Osteoblast (primary cell): ENCODE data around the gene TRPV4. TPM values are rescaled to one million over a fixed set of nuclear protein-coding genes. Genes with fewer than 3 reads are reported as not detected.
A peak's percentile ranks its signal among the peaks of the same experiment; 100 is the strongest.

Experiments used
- DNase-seq: peaks from one replicate; pipeline ENCODE4 v3.0.0; 2011; ENCODE audit warnings: low spot score, mixed read lengths; ENCODE audit not compliant: insufficient read length; ENCODE audit errors: missing footprints
- H2AFZ ChIP-seq: 2 replicates; pipeline ENCODE4 v1.6.0; 2011; ENCODE audit warnings: mild to moderate bottlenecking, low read length
- H3K27ac ChIP-seq: 2 replicates; pipeline ENCODE4 v1.5.1; 2011; ENCODE audit warnings: mild to moderate bottlenecking, low read depth, low read length, moderate library complexity
- H3K27me3 ChIP-seq: 2 replicates; pipeline ENCODE4 v1.6.0; 2012; ENCODE audit warnings: mild to moderate bottlenecking, control low read depth, inconsistent platforms, low read length, moderate library complexity; ENCODE audit not compliant: insufficient read depth
- H3K36me3 ChIP-seq: 2 replicates; pipeline ENCODE4 v1.5.1; 2011; ENCODE audit warnings: mild to moderate bottlenecking, low read length, control low read depth, moderate library complexity; ENCODE audit not compliant: insufficient read depth
- H3K4me1 ChIP-seq: 2 replicates; pipeline ENCODE4 v1.5.1; 2011; ENCODE audit warnings: mild to moderate bottlenecking, low read length, control low read depth, moderate library complexity; ENCODE audit not compliant: insufficient read depth
- H3K4me2 ChIP-seq: 2 replicates; pipeline ENCODE4 v1.6.0; 2011; ENCODE audit warnings: mild to moderate bottlenecking, low read length; ENCODE audit not compliant: insufficient read depth
- H3K4me3 ChIP-seq: fragments of 200-600 bp; sonication (generic); 3 replicates; pipeline ENCODE4 v1.5.1; 2012; ENCODE audit warnings: mild to moderate bottlenecking, low read length, inconsistent platforms; ENCODE audit not compliant: insufficient read depth
- H3K79me2 ChIP-seq: 2 replicates; pipeline ENCODE4 v1.6.0; 2012; ENCODE audit warnings: mild to moderate bottlenecking, low read length, control low read depth, inconsistent platforms; ENCODE audit not compliant: insufficient read depth
- H3K9me3 ChIP-seq: 2 replicates; pipeline ENCODE4 v1.5.1; 2011; ENCODE audit warnings: low read depth, low read length, control low read depth
- H4K20me1 ChIP-seq: 2 replicates; pipeline ENCODE4 v1.6.0; 2012; ENCODE audit warnings: mild to moderate bottlenecking, low read length, control low read depth; ENCODE audit not compliant: insufficient read depth
- total RNA-seq: library from RNA; depleted of rRNA; stranded (reverse); fragments of >200 nt; gene quantifications from 2 replicates; pipeline ENCODE4 v1.2.3, GENCODE V29; 2012
- TF ChIP-seq, protein P1 (sequence below): IDR thresholded peaks from 2 replicates; pipeline ENCODE4 v1.5.1; 2011; ENCODE audit warnings: mild to moderate bottlenecking, low read depth, low read length, moderate library complexity; ENCODE audit errors: extremely low read depth

Gene TRPV4
- total RNA-seq, 1 donor: 5.8 TPM

DNA sequence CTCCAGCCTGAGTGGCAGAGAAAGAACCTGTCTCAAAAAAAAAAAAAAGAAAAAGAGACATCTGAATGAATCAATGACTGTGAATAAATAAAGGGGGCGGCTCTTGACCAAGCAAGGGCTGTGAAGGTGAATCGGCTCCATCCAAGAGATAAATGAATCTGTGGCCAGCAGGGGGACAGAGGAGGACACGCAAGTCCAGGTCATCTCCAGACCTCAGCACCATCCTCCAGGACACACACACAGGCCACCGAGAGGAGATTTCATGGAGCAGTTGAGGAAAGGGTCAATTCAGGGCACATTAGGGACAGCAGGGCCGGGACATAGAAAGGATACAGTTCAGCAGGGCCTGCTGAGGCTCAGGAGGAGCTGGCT, 21.6 kb downstream of the TRPV4 start:
- no peaks in the 10 kb centered on the region for H3K27me3 ChIP-seq
- no peaks in the 10 kb centered on the region for H3K79me2 ChIP-seq
- peaks cover 3% of the 10 kb centered on the region for H4K20me1 ChIP-seq
- peak; percentile 82 for DNase-seq
- TF ChIP-seq, protein P1, sequence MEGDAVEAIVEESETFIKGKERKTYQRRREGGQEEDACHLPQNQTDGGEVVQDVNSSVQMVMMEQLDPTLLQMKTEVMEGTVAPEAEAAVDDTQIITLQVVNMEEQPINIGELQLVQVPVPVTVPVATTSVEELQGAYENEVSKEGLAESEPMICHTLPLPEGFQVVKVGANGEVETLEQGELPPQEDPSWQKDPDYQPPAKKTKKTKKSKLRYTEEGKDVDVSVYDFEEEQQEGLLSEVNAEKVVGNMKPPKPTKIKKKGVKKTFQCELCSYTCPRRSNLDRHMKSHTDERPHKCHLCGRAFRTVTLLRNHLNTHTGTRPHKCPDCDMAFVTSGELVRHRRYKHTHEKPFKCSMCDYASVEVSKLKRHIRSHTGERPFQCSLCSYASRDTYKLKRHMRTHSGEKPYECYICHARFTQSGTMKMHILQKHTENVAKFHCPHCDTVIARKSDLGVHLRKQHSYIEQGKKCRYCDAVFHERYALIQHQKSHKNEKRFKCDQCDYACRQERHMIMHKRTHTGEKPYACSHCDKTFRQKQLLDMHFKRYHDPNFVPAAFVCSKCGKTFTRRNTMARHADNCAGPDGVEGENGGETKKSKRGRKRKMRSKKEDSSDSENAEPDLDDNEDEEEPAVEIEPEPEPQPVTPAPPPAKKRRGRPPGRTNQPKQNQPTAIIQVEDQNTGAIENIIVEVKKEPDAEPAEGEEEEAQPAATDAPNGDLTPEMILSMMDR: peak; percentile 21
- H3K4me3 ChIP-seq: no peak overlapping the region
- no peak overlapping the region for H3K27ac ChIP-seq
- no peaks in the 10 kb centered on the region for H3K36me3 ChIP-seq
- no peaks in the 10 kb centered on the region for H3K9me3 ChIP-seq
- H3K4me1 ChIP-seq: no peaks in the 10 kb centered on the region
- no peak overlapping the region for H3K4me2 ChIP-seq
- no peak overlapping the region for H2AFZ ChIP-seq

DNA sequence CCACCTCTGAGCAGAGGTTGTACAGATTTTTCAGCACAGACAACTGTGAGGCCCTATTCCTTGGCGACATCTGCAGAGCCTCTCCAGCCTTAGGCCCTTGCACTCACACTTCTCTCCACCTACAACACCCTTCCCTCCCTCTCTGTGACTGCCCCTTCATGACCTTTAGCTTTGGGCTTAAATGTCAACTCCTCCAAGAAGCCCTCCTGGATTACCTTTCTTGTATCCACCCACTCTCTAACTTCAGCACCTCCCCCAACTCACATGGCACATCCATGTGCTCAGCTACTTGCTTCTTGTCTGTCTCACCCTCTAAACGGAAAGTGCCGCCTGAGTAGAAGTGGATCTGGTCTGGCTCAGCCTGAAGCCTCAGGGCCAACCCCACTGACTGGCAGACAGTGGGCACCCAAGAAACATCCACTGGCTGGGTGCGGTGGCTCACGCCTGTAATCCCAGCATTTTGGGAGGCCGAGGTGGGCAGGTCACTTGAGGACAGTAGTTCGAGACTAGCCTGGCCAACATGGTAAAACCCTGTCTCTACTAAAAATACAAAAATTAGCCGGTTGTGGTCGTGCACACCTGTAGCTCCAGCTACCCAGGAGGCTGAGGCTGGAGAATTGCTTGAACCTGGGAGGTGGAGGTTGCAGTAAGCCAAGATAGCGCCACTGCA, 22.1 kb downstream of the TRPV4 start:
- Histone ChIP-seq H3K9me3 (no peaks in the 10 kb centered on the region), H4K20me1 (peaks cover 3% of the 10 kb centered on the region), H3K4me3 (no peak overlapping the region), H3K79me2 (no peaks in the 10 kb centered on the region), H3K27ac (no peak overlapping the region), H3K27me3 (no peaks in the 10 kb centered on the region), H3K4me2 (no peak overlapping the region), H3K36me3 (no peaks in the 10 kb centered on the region), H2AFZ (no peak overlapping the region), H3K4me1 (no peaks in the 10 kb centered on the region)
- no peak for DNase-seq
- TF ChIP-seq, protein P1: no peak

DNA sequence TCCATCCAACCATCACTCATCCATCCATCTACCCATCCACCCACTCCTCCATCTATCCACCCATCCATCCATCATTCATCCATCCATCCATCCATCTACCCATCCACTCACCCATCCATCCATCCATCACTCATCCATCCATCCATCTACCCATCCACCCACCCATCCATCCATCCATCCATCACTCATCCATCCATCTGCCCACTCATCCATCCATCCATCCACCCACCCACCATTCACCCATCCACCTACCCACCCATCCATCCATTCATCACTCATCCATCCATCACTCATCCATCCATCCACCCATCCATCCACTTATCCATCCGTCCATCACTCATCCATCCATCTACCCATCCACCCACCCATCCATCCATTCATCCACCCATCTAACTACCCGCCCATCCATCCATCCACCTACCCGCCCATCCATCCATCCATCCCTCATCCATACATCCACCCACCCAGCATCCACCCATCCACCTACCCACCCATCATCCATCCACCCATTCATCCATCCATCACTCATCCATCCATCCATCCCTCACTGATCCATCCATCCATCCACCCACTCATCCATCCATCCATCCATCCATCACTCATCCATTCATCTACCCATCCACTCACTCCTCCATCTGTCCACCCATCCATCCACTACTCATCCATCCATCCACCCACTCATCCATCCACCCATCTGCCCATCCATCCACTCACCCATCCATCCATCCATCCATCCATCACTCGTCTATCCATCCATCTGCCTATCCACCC, 24.1 kb downstream of the TRPV4 start:
- H3K9me3 ChIP-seq: no peaks in the 10 kb centered on the region
- no peaks in the 10 kb centered on the region for H3K27me3 ChIP-seq
- no peak overlapping the region for H3K4me2 ChIP-seq
- no peak for DNase-seq
- TF ChIP-seq, protein P1: no peak
- no peak overlapping the region for H2AFZ ChIP-seq
- H3K36me3 ChIP-seq: no peaks in the 10 kb centered on the region
- H3K4me1 ChIP-seq: no peaks in the 10 kb centered on the region
- H4K20me1 ChIP-seq: peaks cover 3% of the 10 kb centered on the region
- no peak overlapping the region for H3K4me3 ChIP-seq
- no peaks in the 10 kb centered on the region for H3K79me2 ChIP-seq
- H3K27ac ChIP-seq: no peak overlapping the region

DNA sequence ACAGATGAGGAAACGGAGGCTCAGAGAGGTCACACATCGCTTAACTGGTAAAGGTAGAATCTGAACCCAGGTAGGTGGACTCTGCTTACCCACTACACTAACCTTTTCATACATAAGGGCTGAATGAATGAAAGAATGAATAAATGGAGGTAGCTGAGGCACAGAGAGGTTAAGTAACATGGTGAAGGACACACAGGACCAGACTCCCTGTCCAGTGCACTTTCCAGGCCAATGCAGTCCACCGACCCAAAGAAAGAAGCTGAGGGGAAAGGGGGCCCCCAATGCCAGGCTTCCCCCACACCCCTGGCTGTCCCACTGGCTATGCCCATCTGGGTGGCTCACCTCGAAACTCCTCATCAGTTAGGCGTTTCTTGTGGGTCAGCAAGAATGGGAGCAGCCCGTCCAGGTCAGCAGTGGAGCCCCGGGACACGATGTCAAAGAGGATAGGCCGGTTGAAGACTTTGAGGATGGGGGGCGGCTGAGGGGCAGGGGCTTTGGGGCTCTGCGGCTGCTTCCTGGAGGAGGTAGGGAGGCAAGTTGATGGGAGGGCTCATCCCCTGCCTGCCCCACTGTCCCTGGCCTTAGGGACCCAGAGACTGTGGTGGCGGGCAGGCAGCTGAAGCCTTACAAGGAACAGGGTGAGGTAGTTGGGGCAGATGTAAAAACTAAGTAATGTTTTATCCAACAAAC, 25.1 kb downstream of the TRPV4 start:
- Histone ChIP-seq H2AFZ (no peak overlapping the region), H3K9me3 (no peaks in the 10 kb centered on the region), H4K20me1 (peaks cover 3% of the 10 kb centered on the region), H3K27me3 (no peaks in the 10 kb centered on the region), H3K27ac (no peak overlapping the region), H3K4me3 (no peak overlapping the region), H3K36me3 (no peaks in the 10 kb centered on the region), H3K79me2 (no peaks in the 10 kb centered on the region), H3K4me2 (no peak overlapping the region), H3K4me1 (no peaks in the 10 kb centered on the region)
- no peak for DNase-seq
- TF ChIP-seq, protein P1: no peak
